HG02970 (cell line): Measurements from ENCODE around the gene RRP15.
A peak's percentile ranks its signal among the peaks of the same experiment; 100 is the strongest.

Experiments
- ATAC-seq: cut with Tn5 transposase; IDR thresholded peaks from one replicate; pipeline ENCODE4 v1.9.1; 2021; ENCODE audit warnings: mild to moderate bottlenecking, moderate library complexity, moderate number of reproducible peaks; ENCODE audit not compliant: unreplicated experiment, low FRiP score

Gene RRP15

DNA sequence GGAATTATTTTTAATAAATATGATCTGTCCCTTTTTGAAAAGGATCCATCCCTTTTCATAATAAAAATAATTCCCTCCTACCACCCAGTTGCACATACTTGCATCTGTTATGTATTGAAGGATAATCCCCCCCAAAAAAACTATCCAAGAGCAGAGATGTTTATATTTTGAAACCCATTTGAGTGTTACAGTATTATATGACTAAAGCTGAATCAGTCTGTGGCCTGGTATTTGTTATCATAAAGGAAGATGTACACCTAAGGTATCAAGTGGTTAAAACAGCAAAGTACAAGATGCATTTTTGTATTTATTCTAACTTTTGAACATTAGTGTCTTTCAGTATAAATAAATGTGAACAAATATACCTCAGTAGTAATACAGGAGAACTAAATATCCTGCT lies 47.3 kb downstream of the RRP15 start:
- no peak for ATAC-seq

DNA sequence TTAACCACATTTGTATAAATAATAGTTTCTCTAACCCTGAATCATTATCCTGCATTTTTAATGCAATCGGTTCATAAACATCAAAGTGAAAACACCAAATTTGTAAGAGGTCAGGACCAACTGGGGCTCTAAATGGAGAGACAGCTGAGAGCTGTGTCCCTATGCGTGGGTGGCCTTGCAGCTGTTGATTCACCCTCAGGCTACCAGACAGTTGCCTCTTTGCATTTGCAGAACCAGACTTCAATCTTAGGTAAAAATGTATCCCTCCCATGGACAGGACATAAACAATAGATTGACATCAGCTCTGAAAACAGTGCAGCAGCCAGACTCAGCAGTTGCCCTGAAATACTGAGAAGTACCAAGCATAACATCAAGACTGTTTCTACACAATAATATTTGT lies 51.2 kb downstream of the RRP15 start:
- ATAC-seq, result no peak

DNA sequence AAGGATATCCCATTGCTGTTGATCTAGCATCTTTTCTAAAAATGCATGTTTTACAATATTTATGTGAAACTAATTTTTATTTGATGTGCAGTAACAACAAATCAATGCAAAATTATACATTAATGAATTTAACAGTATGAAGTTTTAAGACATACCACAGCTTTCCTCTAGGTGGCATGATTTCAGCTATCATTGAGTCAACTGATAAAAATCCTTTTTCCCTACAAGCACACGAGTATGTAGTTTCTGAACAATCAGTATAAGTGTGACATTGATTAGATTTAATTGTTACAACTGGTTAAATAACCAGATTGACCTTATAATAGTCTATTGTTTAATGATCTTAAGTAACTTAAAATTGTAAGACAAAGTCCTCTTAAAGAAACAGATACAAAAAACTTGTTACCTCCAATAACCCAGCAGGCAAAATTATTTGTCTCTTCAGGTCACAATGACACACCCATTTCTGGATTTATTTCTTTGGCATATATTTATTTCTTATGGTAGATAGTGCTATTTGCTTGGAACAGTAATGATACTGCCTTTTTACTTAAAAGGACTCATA lies 54.3 kb downstream of the RRP15 start:
- ATAC-seq, result no peak

GRCh38 chr1:218341325-218341724 lies 56.2 kb downstream of the RRP15 start:
- ATAC-seq, result no peak

DNA sequence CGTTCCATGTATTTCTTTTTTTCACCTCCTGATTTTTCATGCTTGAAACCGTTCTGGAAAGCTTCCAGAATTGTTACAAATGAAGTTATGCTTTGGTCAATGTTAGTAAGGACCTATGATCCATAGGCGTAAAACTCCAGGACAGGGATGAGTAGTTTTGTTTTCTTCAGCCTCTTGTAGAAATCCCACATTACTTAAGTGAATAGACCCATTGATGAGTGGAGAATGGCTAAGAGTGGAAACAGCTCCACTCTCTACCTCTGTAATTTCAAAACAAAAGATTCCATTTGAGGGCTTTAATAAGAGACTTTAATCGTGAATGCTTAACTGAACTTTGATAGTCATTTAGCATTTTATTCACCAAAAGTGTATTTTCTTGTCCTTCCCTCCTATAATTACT lies 57.0 kb downstream of the RRP15 start:
- no peak for ATAC-seq

- ATAC-seq, result peak; percentile 35
Measured at GRCh38 chr1:218344814-218345672, 60.0 kb downstream of the RRP15 start, which contains the start of gene TGFB2. Gene TGFB2, plus strand, starts transcription at chr1:218345336. Its CDS starts 1,366 bp downstream, at chr1:218346702.

GRCh38 chr1:218345673-218346390 lies 60.7 kb downstream of the RRP15 start:
- ATAC-seq, result peak; percentile 61

GRCh38 chr1:218346391-218347204 lies 61.5 kb downstream of the RRP15 start:
- no peak for ATAC-seq

DNA sequence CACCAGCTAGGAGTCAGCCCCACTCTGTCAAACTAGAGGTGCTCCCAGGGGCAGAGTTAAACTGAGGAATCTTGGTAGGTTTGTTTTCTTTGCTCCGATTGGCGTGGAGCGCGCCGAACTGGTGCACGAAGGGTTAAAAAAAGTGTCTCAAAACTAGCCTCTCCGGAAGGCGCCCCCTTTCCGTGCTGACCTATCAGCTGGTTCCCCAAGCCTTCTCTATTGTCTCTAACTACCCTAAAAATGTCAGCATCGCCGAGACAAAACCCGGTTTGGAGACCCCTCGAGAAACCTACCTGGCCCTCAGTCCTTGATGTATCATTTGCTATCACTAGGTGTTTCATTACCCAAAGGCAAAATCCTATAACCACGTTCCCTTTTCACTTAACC lies 62.2 kb downstream of the RRP15 start:
- ATAC-seq, result no peak

GRCh38 chr1:218347723-218348627 lies 62.9 kb downstream of the RRP15 start:
- no peak for ATAC-seq

DNA sequence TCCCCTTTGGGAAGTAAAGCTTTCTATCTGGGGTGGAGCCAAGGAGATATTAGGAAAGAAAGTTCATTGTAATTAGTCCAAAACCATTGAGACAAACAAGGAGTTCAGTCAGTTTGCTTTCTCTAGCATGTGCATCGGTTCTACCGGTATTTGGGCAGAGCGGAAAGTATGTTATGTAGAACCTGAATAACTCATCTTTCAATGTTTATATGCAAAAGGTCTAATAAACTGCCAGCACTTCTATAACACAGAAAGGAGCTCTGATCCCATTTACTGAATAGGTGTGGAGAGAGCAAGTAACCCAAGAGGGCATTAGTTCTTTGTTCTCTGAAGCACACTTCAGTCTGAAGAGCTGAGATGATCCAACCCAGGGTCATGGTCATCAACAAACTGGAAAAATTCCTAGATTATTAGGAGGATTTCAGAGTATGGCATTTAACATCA lies 63.6 kb downstream of the RRP15 start:
- no peak for ATAC-seq

DNA sequence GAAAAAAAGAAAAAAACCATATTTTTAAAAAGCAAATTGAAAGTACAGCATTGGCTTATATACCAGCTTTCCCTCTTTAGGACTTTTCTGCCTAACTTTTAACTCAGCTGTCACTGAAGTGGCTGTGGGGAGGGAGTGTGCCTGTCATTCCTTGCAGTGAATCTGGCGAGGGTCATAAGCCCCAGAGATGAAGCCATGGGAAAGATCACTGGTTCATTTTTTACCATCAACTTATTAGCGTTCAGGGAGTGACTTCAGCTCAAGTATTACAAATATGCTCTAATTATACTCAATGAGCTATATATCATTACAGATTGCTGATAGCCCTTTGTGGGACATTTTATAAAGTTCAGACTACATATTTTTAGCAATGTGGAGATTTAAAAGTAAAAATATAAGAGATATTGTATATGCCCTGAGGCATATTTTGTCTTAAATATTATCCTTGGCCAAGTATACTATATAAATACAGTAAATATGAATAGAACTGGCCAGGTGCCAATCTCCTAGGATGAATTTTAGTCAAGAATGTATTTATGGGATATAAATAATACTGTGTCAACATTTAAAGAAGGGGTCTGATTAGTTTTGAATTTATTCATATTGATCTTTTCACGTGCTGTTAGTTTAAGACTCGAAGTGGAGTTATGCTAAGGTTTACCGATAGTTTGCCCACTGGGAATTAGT lies 64.4 kb downstream of the RRP15 start:
- ATAC-seq, result no peak

- no peak for ATAC-seq
Measured at GRCh38 chr1:218350035-218350525, 65.0 kb downstream of the RRP15 start.

- no peak for ATAC-seq
Measured at GRCh38 chr1:218350801-218351266, 65.7 kb downstream of the RRP15 start.

DNA sequence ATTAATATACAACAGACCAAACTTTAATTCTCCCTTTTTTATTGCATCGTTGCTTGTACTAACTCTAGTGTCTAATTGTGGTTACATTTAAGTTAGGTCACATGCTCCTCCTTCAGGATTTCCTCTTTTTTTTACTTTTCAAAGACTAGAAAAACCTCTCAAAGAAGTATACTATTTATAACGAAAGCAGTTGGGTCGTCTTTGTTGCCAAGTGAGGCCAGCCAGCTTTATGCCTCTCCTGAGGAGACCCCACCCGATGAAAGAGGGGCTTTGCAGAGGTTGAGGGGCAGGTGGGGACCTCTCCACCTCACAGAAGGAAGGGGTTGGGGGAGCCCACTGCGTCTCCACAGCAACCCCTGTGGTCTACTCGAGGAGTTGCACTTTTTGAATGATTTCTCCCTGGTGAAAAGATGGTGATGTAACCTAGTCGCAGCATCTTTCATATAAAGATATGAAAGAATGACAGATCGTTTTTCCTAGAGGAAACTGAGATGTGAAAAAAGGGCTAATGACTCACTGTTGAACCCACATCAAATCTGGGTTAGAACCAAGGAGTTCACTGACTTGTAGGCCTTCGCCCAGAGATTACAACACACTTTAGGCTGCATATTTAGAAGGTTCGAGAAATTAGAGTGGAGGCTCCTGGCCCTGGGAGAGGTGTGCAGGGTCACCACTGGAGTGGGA lies 66.4 kb downstream of the RRP15 start:
- ATAC-seq, result peak; percentile 43

DNA sequence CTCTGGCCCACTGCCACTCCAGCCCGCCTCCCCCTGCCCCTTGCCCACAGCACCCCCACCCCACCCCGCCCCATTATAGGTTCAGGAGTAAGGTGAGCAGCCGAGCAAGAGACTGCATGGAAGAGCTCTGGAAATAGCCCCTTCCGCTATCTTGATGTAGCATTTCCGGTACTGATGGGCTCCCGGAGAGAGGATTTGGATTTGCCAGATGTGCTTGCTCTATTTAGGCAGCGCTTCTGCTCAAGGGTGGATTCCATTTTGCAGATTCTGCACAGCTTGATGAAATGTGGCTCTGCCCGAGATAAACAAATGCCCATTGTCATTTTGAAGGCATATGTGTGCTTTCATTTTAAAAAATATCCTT lies 67.0 kb downstream of the RRP15 start:
- no peak for ATAC-seq

DNA sequence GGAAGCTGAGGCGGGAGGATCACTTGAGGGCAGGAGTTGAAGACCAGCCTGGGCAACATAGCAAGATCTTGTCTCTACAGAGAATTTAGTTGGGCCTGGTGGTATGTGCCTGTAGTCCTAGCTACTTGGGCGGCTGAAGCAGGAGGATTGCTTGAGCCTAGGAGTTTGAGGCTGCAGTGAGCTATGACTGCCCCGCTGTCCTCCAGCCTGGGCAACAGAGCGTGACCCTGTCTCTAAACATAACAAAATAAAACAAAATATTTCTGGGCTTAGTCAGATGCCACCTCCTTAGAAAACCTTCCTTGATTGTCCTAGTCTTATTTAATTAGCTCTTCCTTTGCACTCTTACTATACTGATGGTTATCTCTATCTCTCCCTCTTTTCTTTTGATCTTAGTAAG lies 68.6 kb downstream of the RRP15 start:
- no peak for ATAC-seq

DNA sequence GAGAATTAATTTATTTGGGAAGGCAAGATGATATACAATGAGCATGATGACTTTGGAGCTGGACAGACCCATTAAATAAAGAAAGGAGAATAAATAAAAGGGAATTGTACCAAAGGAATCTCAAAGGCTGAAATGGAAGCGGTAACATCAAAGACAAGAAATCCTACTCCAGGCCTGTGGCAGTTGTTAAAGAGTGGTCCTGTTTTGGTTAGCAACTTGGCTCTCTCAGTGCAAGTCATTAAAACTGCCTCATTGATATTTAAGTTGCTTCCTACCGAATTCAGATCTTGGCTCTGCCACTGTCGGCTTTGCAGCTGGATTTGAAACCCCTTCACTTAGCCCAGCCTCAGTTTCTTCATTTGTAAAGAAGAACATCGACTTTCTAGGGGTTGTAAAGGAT lies 70.2 kb downstream of the RRP15 start:
- no peak for ATAC-seq
